GM19239 (cell line): ENCODE measurements around the gene ZNF205.
A peak's percentile ranks its signal among the peaks of the same experiment; 100 is the strongest.

Experiments
- DNase-seq: peaks from one replicate; pipeline ENCODE4 v3.0.0; 2011; ENCODE audit warnings: low spot score; ENCODE audit not compliant: insufficient read length
- FAIRE-seq: peaks from 2 replicates; lab custom pipeline; 2011; peaks lifted over from hg19 to GRCh38; lab: Jason Lieb, UNC

Gene ZNF205

GRCh38 chr16:3084491-3084890, 27.9 kb upstream of the ZNF205 start:
- DNase-seq = no peak
- no peak for FAIRE-seq

- DNase-seq (no peak), FAIRE-seq (no peak)
Observed at GRCh38 chr16:3084969-3085670, 27.3 kb upstream of the ZNF205 start.

- DNase-seq = no peak
- FAIRE-seq = no peak
Observed at GRCh38 chr16:3085868-3086595, 26.4 kb upstream of the ZNF205 start.

GRCh38 chr16:3086596-3087242, 25.7 kb upstream of the ZNF205 start:
- DNase-seq = no peak
- no peak for FAIRE-seq

- no peak for DNase-seq
- FAIRE-seq = no peak
Observed at GRCh38 chr16:3087243-3088235, 24.8 kb upstream of the ZNF205 start.

GRCh38 chr16:3088450-3088849, 23.9 kb upstream of the ZNF205 start:
- DNase-seq = no peak
- no peak for FAIRE-seq

GRCh38 chr16:3088925-3089716, 23.3 kb upstream of the ZNF205 start:
- FAIRE-seq (no peak), DNase-seq (no peak)

GRCh38 chr16:3089717-3090592, 22.4 kb upstream of the ZNF205 start:
- FAIRE-seq (no peak), DNase-seq (no peak)

- FAIRE-seq (no peak), DNase-seq (no peak)
Observed at GRCh38 chr16:3091551-3091950, 20.8 kb upstream of the ZNF205 start.

GRCh38 chr16:3092501-3092941, 19.9 kb upstream of the ZNF205 start:
- no peak for FAIRE-seq
- no peak for DNase-seq

GRCh38 chr16:3094289-3095027, 17.9 kb upstream of the ZNF205 start:
- DNase-seq (peak; percentile 65), FAIRE-seq (no peak)

GRCh38 chr16:3095869-3096268, 16.5 kb upstream of the ZNF205 start:
- DNase-seq (peak; percentile 86), FAIRE-seq (peak; percentile 63)

- DNase-seq (no peak), FAIRE-seq (no peak)
Observed at GRCh38 chr16:3096362-3096761, 16.0 kb upstream of the ZNF205 start.

- FAIRE-seq (no peak), DNase-seq (no peak)
Observed at GRCh38 chr16:3097266-3097665, 15.1 kb upstream of the ZNF205 start.

GRCh38 chr16:3098459-3099394, 13.7 kb upstream of the ZNF205 start, which contains the start of gene ZSCAN10:
TSS of gene ZSCAN10 (minus strand) at chr16:3099294. CDS start at chr16:3092937, 6,357 bp downstream.
- FAIRE-seq (no peak), DNase-seq (no peak)

- no peak for FAIRE-seq
- no peak for DNase-seq
Observed at GRCh38 chr16:3099395-3099731, 13.0 kb upstream of the ZNF205 start.
